Left cardiac atrium (tissue), 4 donors: ENCODE measurements around the gene KIF13A. TPM values are rescaled to one million over a fixed set of nuclear protein-coding genes. Genes with fewer than 3 reads are reported as not detected.
"Not testable (repeated sequence)": the region's sequence is repeated elsewhere in the genome, so short reads cannot be mapped to it uniquely, and the experiment has no call there.

ENCODE experiments used
- ATAC-seq, 2 donors: fragments of 200-7000 bp; cut with Tn5 transposase; one replicate each; pipeline ENCODE4 v1.9.1; 2020; ENCODE audit warnings: mild to moderate bottlenecking in 2 of 2, moderate library complexity in 2 of 2
- DNase-seq: peaks from one replicate; pipeline ENCODE4 v3.0.0-alpha.2; 2020
- intact Hi-C, 2 donors: fragments of 100-400 bp; cut with DNase I; formaldehyde crosslinking; loops; one replicate each; pipeline versions ENCODE4 v1.14.1 to v1.15.1; 2022 to 2023
- long read RNA-seq: library from polyadenylated mRNA; unstranded; transcript quantifications from one replicate; pipeline ENCODE4 v2.0.0, GENCODE V29; 2021
- total RNA-seq, 2 donors: library from RNA; stranded (reverse); fragmentation: NEBNext Ultra II Directional; extraction: Animal tissue kit (Norgen Biotek cat#: 25700); gene quantifications; one replicate each; pipeline ENCODE4 v1.2.1, GENCODE V29; 2021
- donor health status: DM: no; HTN: yes; CAD: no.
- donor health status: DM: no; HTN: yes; CAD: no; lungs with severe emphysema.
- donor health status: DM: yes; HTN: yes; CAD: no.
- donor health status: Dilated cardiomyopathy.

Gene KIF13A
- 10 to 100 TPM; 60.5 to 64.7 TPM for total RNA-seq
- long read RNA-seq, partial matches to known transcripts = 0 of 5 reads
- long read RNA-seq, other reads (novel, unspliced or antisense) = 5 of 5 reads

- intact Hi-C loops = loop anchor here (5.0 kb wide), 5 partner anchors 55 to 155 kb away; partner anchors contain the start of gene NHLRC1 (in 1 of the 2)
- DNase-seq (no peak), ATAC-seq (no peak)
Measured at GRCh38 chr6:17987447-17987696, at the start of gene KIF13A. TSS of gene KIF13A (minus strand) at chr6:17987635. CDS start at chr6:17987463, 172 bp downstream.

GRCh38 chr6:18036781-18037180 is 49.3 kb upstream of the KIF13A start:
- ATAC-seq (no peak), DNase-seq (no peak)
- intact Hi-C loops = no loop called here

GRCh38 chr6:18035330-18035854 is 48.0 kb upstream of the KIF13A start:
- intact Hi-C loops = no loop called here

GRCh38 chr6:18034798-18035202 is 47.4 kb upstream of the KIF13A start:
- intact Hi-C loops = no loop called here
- ATAC-seq = no peak
- no peak for DNase-seq

More at GRCh38 chr6:18035330-18035854, 48.0 kb upstream of the KIF13A start:
- no peak for DNase-seq
- no peak for ATAC-seq

DNA sequence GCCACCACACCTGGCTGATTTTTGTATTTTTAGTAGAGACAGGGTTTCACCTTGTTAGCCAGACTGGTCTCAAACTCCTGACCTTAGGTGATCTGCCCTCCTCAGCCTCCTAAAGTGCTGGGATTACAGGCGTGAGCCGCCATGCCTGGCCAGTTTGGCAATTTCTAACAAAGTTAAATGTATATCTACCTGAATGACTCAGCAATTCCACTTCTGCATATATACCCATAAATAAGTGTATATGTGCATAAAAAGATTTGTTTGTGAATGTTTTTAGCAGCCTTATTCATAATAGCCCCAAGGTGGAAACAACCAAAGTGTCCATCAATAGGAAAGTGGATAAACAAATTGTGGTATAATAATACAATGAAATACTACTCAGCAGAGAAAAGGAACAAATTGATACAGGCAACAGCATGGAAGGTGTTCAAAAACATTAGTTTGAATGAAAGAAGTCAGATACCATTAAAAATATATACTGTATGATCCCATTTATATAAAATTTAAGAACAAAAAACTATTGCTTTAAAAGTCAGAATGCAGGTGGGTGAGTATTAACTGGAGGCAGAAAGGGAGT is 44.3 kb upstream of the KIF13A start:
- no peak for ATAC-seq
- DNase-seq = no peak
- intact Hi-C loops = no loop called here

DNA sequence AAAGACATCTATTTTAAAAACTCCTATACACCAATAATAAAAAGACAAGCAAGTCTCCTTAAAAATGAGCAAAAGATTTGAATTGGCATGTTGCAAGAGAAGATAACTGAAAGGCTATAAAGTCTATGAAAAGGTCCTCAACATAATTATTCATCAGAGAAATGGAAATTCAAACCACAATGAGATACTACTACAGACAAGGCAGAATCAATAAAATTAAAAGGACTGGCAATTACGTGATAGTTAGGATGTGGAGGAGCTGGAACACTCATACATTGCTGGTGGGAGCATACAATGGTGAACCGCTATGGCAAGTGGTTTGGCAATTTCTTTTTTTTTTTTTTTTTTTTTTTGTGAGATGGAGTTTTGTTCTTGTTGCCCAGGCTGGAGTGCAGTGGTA is 43.8 kb upstream of the KIF13A start:
- DNase-seq (no peak), ATAC-seq (no peak)
- intact Hi-C loops = no loop called here

DNA sequence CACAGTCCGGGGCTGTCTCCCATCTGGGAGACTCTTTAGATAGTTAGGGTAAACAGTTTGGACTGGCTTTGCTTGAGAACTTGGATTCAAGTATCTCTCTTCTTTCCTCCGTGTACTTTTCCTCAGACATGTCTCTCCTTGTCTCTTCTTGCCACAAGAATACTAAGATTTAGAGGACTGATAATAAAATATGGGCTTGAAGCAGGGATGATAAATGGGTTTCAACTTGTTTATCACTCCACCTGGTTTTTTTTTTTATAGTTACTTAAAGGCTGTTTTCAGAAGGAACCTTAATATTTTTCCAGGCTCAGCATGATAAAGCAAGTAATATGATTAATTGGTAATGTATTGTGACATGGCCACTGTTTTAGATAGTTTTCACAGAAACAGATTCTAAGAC is 40.9 kb upstream of the KIF13A start:
- intact Hi-C loops = no loop called here
- no peak for ATAC-seq
- DNase-seq = no peak

DNA sequence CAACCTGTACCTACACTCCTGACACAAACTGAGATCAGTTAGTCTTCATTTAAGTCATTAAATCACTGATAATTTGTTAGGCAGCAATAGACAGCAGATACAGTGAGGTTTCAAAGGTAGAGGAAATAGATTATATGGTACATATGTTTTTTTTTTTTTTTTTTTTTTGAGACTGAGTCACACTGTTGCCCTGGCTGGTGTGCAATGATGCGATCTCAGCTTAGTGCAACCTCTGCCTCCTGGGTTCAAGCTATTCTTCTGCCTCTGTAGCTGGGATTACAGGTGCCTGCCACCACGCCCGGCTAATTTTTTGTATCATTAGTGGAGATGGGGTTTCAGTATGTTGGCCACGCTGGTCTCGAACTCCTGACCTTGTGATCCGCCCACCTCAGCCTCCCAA is 38.2 kb upstream of the KIF13A start:
- no peak for ATAC-seq
- intact Hi-C loops = no loop called here
- DNase-seq = no peak

GRCh38 chr6:18024876-18025275 is 37.4 kb upstream of the KIF13A start:
- intact Hi-C loops = no loop called here
- ATAC-seq (no peak), DNase-seq (no peak)

- intact Hi-C loops = no loop called here
- DNase-seq (no peak), ATAC-seq (no peak)
Measured at GRCh38 chr6:18023891-18024290, 36.5 kb upstream of the KIF13A start.

DNA sequence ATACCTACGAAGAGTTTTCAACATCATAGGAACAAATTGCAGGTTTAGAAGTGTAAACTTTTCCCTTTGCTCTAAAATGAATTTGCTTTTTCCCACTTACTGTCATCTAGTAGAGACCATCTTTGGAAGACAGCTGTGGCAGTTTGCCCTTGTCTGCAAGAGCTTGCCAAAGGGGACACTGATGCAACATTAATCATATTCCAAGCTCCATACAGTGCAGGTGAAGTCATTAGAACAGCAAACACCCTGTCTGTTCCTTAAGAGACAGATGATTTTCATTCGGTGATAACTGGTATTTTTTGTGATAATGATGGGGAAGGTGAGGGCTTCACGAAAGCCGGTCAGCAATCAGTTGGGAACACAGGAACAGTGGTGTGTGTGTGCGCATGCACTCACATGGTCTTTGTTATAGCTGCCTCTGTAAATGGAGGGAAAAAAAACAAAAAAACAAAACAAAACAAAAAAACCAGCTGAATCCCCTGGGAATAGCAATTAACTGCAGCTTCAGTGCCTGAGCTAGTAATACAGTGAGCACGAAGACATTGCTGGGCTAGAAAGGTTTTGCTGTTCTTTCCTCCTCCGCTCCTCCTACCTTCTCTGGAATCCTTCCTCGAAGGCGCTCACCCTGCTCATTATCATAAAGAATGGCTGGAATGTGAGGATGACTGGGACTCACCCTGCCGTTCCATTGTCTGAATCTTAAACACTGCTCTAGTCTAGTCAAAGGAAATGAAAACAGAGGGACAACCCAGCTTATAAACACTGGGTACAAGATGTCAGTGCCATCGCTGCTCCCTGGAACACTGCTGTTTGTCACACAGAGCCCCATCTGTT is 35.2 kb upstream of the KIF13A start:
- intact Hi-C loops = no loop called here
- DNase-seq (no peak), ATAC-seq (peak in 1 of 2 donors; percentile 67)

- ATAC-seq (no peak), DNase-seq (no peak)
- intact Hi-C loops = no loop called here
Measured at GRCh38 chr6:18021166-18021850, 33.9 kb upstream of the KIF13A start.

- intact Hi-C loops, DNase-seq, ATAC-seq: not testable (repeated sequence)
Measured at GRCh38 chr6:18020545-18020944, 33.1 kb upstream of the KIF13A start.

GRCh38 chr6:18019539-18020534 is 32.4 kb upstream of the KIF13A start:
- DNase-seq (peak; percentile 29), ATAC-seq (peak; percentile 18 to 23)
- intact Hi-C loops = no loop called here

DNA sequence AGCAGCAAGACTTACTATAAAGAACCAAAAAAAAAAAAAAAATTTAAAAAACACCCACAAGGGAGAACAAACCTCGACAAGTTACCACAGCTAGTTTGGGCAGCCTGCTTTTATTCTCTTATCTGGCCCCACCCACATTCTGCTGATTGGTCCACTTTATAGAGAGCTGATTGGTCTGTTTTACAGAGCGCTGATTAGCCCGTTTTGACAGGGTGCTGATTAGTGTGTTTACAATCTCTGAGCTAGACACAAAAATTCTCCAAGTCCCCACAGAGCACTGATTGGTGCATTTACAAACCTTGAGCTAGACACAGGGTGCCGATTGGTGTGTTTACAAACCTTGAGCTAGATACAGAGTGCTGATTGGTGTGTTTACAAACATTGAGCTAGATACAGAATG is 31.7 kb upstream of the KIF13A start:
- ATAC-seq, intact Hi-C loops, DNase-seq: not testable (repeated sequence)

- intact Hi-C loops = no loop called here
- DNase-seq = no peak
- ATAC-seq = no peak
Measured at GRCh38 chr6:18016698-18017097, 29.3 kb upstream of the KIF13A start.

DNA sequence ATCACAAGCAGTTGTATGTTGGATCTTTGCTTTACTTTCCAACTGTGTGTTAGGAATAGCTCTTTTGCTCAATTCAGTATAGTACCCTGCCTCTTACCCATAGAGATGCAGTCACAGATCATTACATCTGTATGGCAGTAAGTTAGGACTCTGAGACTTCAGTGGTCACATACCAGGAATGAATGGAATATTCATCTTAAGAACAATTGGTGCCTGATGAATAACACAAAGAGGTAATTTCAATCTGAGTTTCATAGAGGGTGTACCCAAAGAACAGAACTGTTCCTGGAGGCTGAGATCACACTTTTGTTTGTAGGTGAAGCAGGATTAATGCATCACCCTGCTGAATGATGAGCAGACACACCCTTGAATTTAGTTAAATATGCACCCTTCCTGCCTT is 28.7 kb upstream of the KIF13A start:
- intact Hi-C loops = no loop called here
- DNase-seq (no peak), ATAC-seq (no peak)

- no peak for DNase-seq
- ATAC-seq = no peak
- intact Hi-C loops = no loop called here
Measured at GRCh38 chr6:18011287-18011686, 23.9 kb upstream of the KIF13A start.

- intact Hi-C loops, ATAC-seq, DNase-seq: not testable (repeated sequence)
Measured at GRCh38 chr6:18010540-18010939, 23.1 kb upstream of the KIF13A start.
